Thoracic aorta (tissue), 2 donors: Measurements from ENCODE around the gene RGS2. TPM values are rescaled to one million over a fixed set of nuclear protein-coding genes. Genes with fewer than 3 reads are reported as not detected.

Source experiments
- ATAC-seq: fragments of 150-250 bp; one replicate; pipeline ENCODE4 v1.8.0; 2017; ENCODE audit warnings: low read depth; ENCODE audit not compliant: insufficient number of reproducible peaks, low FRiP score
- DNase-seq: peaks from one replicate; pipeline ENCODE4 v3.0.0-alpha.2; 2020; ENCODE audit warnings: low spot score
- H3K27ac ChIP-seq, 2 donors: fragments of 200-600 bp; sonication (generic); 1 replicate in 1 of 2; 2 replicates in 1 of 2; pipeline ENCODE4 v1.5.1; 2016; ENCODE audit warnings: mild to moderate bottlenecking in 2 of 2, moderate library complexity in 2 of 2
- H3K27me3 ChIP-seq: fragments of 200-600 bp; sonication (generic); replicated peaks from 2 replicates; pipeline ENCODE4 v1.6.0; 2016; ENCODE audit warnings: mild to moderate bottlenecking; ENCODE audit not compliant: insufficient read depth
- H3K36me3 ChIP-seq: fragments of 200-600 bp; sonication (generic); one replicate; pipeline ENCODE4 v1.5.1; 2016
- H3K4me1 ChIP-seq, 2 donors: fragments of 200-600 bp; sonication (generic); 1 replicate in 1 of 2; 2 replicates in 1 of 2; pipeline versions ENCODE4 v1.5.1 to v1.6.0; 2016; ENCODE audit warnings: low read depth in 2 of 2, mild to moderate bottlenecking in 1 of 2; ENCODE audit not compliant: control insufficient read depth in 1 of 2
- H3K4me3 ChIP-seq: fragments of 200-600 bp; sonication (generic); 2 replicates; pipeline ENCODE4 v1.5.1; 2016; ENCODE audit warnings: mild to moderate bottlenecking
- H3K9me3 ChIP-seq: fragments of 200-600 bp; sonication (generic); 2 replicates; pipeline ENCODE4 v1.5.1; 2016
- CTCF ChIP-seq: fragments of 200-600 bp; sonication (generic); IDR thresholded peaks from one replicate; pipeline ENCODE4 v1.5.1; 2019; ENCODE audit warnings: antibody characterized with exemption
- total RNA-seq, 2 donors: library from RNA; depleted of rRNA; stranded (reverse); fragments of >200 nt; gene quantifications; one replicate each; pipeline versions ENCODE4 v1.1.0 to v1.2.3, GENCODE V29; 2016

Gene RGS2
- total RNA-seq, 2 donors from 2014 or later, result 85.2 to 188 TPM

DNA sequence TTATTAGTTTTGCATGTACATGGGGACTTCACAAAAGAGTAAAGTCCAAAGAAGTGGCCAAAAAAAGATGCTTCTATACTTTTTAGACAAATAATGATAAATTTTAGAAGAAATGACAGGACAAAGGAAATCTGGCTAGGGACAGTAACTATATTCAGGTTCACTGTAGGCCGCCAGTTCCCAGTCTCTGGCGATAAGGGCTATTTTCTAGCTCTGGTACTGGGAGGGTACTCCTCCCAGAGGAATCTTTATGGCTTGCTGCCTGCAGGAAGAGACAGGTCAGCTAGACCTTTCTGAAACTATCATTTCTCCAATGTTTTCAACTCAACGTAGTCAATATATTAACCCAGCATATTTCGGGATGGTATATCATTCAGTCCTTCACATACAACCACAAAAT lies 37.5 kb upstream of the RGS2 start:
- DNase-seq, result no peak
- Histone ChIP-seq H3K4me1 (no peaks in the 10 kb centered on the region), H3K4me3 (no peak overlapping the region), H3K27me3 (no peaks in the 10 kb centered on the region), H3K9me3 (no peaks in the 10 kb centered on the region), H3K27ac (no peak overlapping the region), H3K36me3 (no peaks in the 10 kb centered on the region)
- ATAC-seq, result no peak
- TF ChIP-seq CTCF, result no peak

- no peaks in the 10 kb centered on the region for H3K27me3 ChIP-seq
- H3K4me1 ChIP-seq, result no peaks in the 10 kb centered on the region
- no peak for TF ChIP-seq CTCF
- no peak overlapping the region for H3K4me3 ChIP-seq
- no peaks in the 10 kb centered on the region for H3K36me3 ChIP-seq
- no peak overlapping the region for H3K27ac ChIP-seq
- ATAC-seq (no peak), DNase-seq (no peak)
- H3K9me3 ChIP-seq, result peaks cover 5% of the 10 kb centered on the region
Measured at GRCh38 chr1:192775631-192776030, 33.2 kb upstream of the RGS2 start.

GRCh38 chr1:192776206-192776605 lies 32.6 kb upstream of the RGS2 start:
- DNase-seq, result no peak
- Histone ChIP-seq H3K9me3 (peaks cover 5% of the 10 kb centered on the region), H3K4me1 (no peaks in the 10 kb centered on the region), H3K27me3 (no peaks in the 10 kb centered on the region), H3K4me3 (no peak overlapping the region), H3K27ac (no peak overlapping the region), H3K36me3 (no peaks in the 10 kb centered on the region)
- no peak for TF ChIP-seq CTCF
- no peak for ATAC-seq

DNA sequence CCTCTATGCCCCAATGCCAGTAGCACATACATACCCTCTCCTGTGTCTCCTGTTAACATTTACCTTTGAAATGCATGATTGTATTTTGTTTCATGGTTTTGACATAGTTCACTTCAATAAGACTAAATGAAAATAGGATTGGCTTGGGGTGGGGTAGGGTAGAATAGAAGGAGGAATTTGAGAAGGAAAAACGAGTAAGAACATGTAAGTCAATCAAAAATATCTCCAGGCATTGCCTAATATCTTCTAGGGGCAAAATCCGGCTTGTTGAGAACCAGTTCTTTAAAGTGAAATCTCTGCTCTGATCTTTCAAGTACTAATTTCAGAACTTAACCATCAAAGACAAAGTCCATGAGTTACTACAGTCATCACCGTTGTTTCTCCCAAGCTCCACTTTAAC lies 31.8 kb upstream of the RGS2 start:
- DNase-seq (no peak), ATAC-seq (no peak)
- H3K4me1 ChIP-seq, result no peaks in the 10 kb centered on the region
- TF ChIP-seq CTCF, result no peak
- no peak overlapping the region for H3K4me3 ChIP-seq
- no peak overlapping the region for H3K27ac ChIP-seq
- no peaks in the 10 kb centered on the region for H3K27me3 ChIP-seq
- no peaks in the 10 kb centered on the region for H3K36me3 ChIP-seq
- peaks cover 5% of the 10 kb centered on the region for H3K9me3 ChIP-seq

GRCh38 chr1:192783791-192784190 lies 25.0 kb upstream of the RGS2 start:
- no peak for TF ChIP-seq CTCF
- Histone ChIP-seq H3K36me3 (no peaks in the 10 kb centered on the region), H3K4me3 (no peak overlapping the region), H3K4me1 (peaks cover 8 to 12% of the 10 kb centered on the region in 2 donors), H3K27me3 (no peaks in the 10 kb centered on the region), H3K9me3 (peaks cover 5% of the 10 kb centered on the region), H3K27ac (no peak overlapping the region)
- ATAC-seq (no peak), DNase-seq (no peak)
